Measurements from ENCODE around the gene MED19. TPM values are rescaled to one million over a fixed set of nuclear protein-coding genes. Genes with fewer than 3 reads are reported as not detected.

MED19 gene
- total RNA-seq, 1 donor from 2014 or later = 24.2 TPM

GRCh38 chr11:57658023-57658361 lies 54.0 kb downstream of the MED19 start:
- Mint-ChIP-seq H3K27me3 (peaks cover 3% of the 10 kb centered on the region), H3K9me3 (ENCODE audit: low read depth) (no peaks in the 10 kb centered on the region), H3K4me1 (ENCODE audit: low read depth) (peaks cover 15% of the 10 kb centered on the region), H3K27ac (peak overlapping the region; percentile 95), H3K36me3 (ENCODE audit: insufficient read depth) (peaks cover 12% of the 10 kb centered on the region), H3K4me3 (ENCODE audit: low read depth) (peak overlapping the region; percentile 99)
- no peak for TF ChIP-seq CTCF (IDR thresholded peaks at IDR 0.05; ENCODE audit: unreplicated experiment)
- no peak for DNase-seq (ENCODE audit: low spot score, unreplicated experiment)

- no peak for TF ChIP-seq CTCF (IDR thresholded peaks at IDR 0.05; ENCODE audit: unreplicated experiment)
- Mint-ChIP-seq H3K27ac (peak within 1 kb of the TSS; percentile 95), H3K9me3 (ENCODE audit: low read depth) (no peaks in the 10 kb centered on the region), H3K36me3 (ENCODE audit: insufficient read depth) (peaks cover 10% of the 10 kb centered on the region), H3K4me3 (ENCODE audit: low read depth) (peak within 1 kb of the TSS; percentile 99), H3K4me1 (ENCODE audit: low read depth) (peaks cover 17% of the 10 kb centered on the region), H3K27me3 (peaks cover 3% of the 10 kb centered on the region)
- DNase-seq (ENCODE audit: low spot score, unreplicated experiment) = peak; percentile 96
Observed at GRCh38 chr11:57657194-57658022, 54.6 kb downstream of the MED19 start, which contains the start of gene CLP1. Gene CLP1 (plus strand): TSS chr11:57657762. CDS start chr11:57659477, 1,715 bp downstream.

GRCh38 chr11:57656885-57657193 lies 55.2 kb downstream of the MED19 start:
- Mint-ChIP-seq H3K36me3 (ENCODE audit: insufficient read depth) (peaks cover 7% of the 10 kb centered on the region), H3K9me3 (ENCODE audit: low read depth) (no peaks in the 10 kb centered on the region), H3K4me1 (ENCODE audit: low read depth) (peaks cover 17% of the 10 kb centered on the region), H3K4me3 (ENCODE audit: low read depth) (peak overlapping the region; percentile 99), H3K27ac (peak overlapping the region; percentile 92), H3K27me3 (peaks cover 3% of the 10 kb centered on the region)
- TF ChIP-seq CTCF (IDR thresholded peaks at IDR 0.05; ENCODE audit: unreplicated experiment) = no peak
- no peak for DNase-seq (ENCODE audit: low spot score, unreplicated experiment)

Other genes starting within 250 kb of the MED19 start
- 46.9 and 48.5 TPM in 2 replicates for gene SLC43A1, start 196.5 kb downstream of the MED19 start, total RNA-seq
- 63.4 and 63.5 TPM in 2 replicates for gene TIMM10, start 181.5 kb downstream of the MED19 start, total RNA-seq
- gene SMTNL1, start 174.6 kb downstream of the MED19 start, total RNA-seq = not detected in 2 replicates
- 30.6 and 34.3 TPM in 2 replicates for gene UBE2L6, start 144.5 kb downstream of the MED19 start, total RNA-seq
- 190 and 196 TPM in 2 replicates for gene SERPING1, start 114.5 kb downstream of the MED19 start, total RNA-seq
- gene YPEL4, start 62.3 kb downstream of the MED19 start, total RNA-seq = 0.22 TPM in 2 replicates
- gene CLP1, start 54.5 kb downstream of the MED19 start, total RNA-seq = 22.0 and 22.2 TPM in 2 replicates
- 56.7 and 60.1 TPM in 2 replicates for gene ZDHHC5, start 44.1 kb downstream of the MED19 start, total RNA-seq
- 82.7 and 82.9 TPM in 2 replicates for gene TMX2, start 378 bp upstream of the MED19 start, total RNA-seq
- gene SELENOH, start 29.3 kb upstream of the MED19 start, total RNA-seq = 206 and 223 TPM in 2 replicates
- gene BTBD18, start 39.6 kb upstream of the MED19 start, total RNA-seq = not detected in 2 replicates
- gene CTNND1, start 49.6 kb upstream of the MED19 start, total RNA-seq = 346 and 367 TPM in 2 replicates